H1 (cell line): ENCODE measurements around the gene FAM193B. TPM values are rescaled to one million over a fixed set of nuclear protein-coding genes. Genes with fewer than 3 reads are reported as not detected.

Source experiments
- ATF2 ChIP-seq: IDR thresholded peaks from 2 replicates; pipeline ENCODE4 v1.6.1; 2012; ENCODE audit warnings: low read length, inconsistent platforms
- CEBPB ChIP-seq: IDR thresholded peaks from 2 replicates; pipeline ENCODE4 v1.6.1; 2012; ENCODE audit warnings: low read depth, low read length
- CHD7 ChIP-seq: fragments of 300-600 bp; sonication (generic); IDR thresholded peaks from 2 replicates; pipeline ENCODE4 v1.7.1; 2012; ENCODE audit warnings: low read length, moderate library complexity, mild to moderate bottlenecking, inconsistent platforms; ENCODE audit not compliant: insufficient replicate concordance
- FOSL1 ChIP-seq: IDR thresholded peaks from 2 replicates; pipeline ENCODE4 v1.6.1; 2011; ENCODE audit warnings: mild to moderate bottlenecking, low read depth, low read length, moderate library complexity; ENCODE audit not compliant: insufficient read depth
- GABPA ChIP-seq: IDR thresholded peaks from 2 replicates; pipeline ENCODE4 v1.6.1; 2011; ENCODE audit warnings: mild to moderate bottlenecking, low read length, moderate library complexity, borderline replicate concordance; ENCODE audit not compliant: insufficient read depth
- MAX ChIP-seq: IDR thresholded peaks from 2 replicates; pipeline ENCODE4 v1.6.1; 2012; ENCODE audit warnings: inconsistent platforms
- NRF1 ChIP-seq: IDR thresholded peaks from 2 replicates; pipeline ENCODE4 v1.6.1; 2011; ENCODE audit warnings: mild to moderate bottlenecking, low read depth, low read length, improper control_type of control experiment
- POLR2A ChIP-seq, 2 experiments: IDR thresholded peaks; 1 replicate in 1 of 2; 2 replicates in 1 of 2; pipeline ENCODE4 v1.6.1; 2011; ENCODE audit warnings: low read depth in 2 of 2, low read length in 2 of 2, mild to moderate bottlenecking in 2 of 2; ENCODE audit errors: control extremely low read depth in 1 of 2
- TAF7 ChIP-seq: optimal IDR thresholded peaks from 2 replicates; pipeline ENCODE3; 2011; ENCODE audit warnings: low read depth, mild to moderate bottlenecking, inconsistent platforms, low read length, moderate library complexity, borderline replicate concordance
- TEAD4 ChIP-seq: IDR thresholded peaks from 2 replicates; pipeline ENCODE4 v1.6.1; 2012; ENCODE audit warnings: low read depth, low read length, inconsistent platforms, mixed read lengths
- polyA plus RNA-seq, 7 experiments: library from polyadenylated mRNA; depleted of rRNA in 3 of 7; stranded (reverse) in 5 of 7; unstranded in 2 of 7; fragments of >200 nt in 5 of 7; fragments of 200-250 nt in 2 of 7; gene quantifications; 1 replicate in 5 of 7; 2 replicates in 1 of 7; 4 replicates in 1 of 7; pipeline versions ENCODE4 v1.2.1 to v1.2.3, GENCODE V29; 2011 to 2013; ENCODE audit warnings: missing spikeins in 2 of 7, mixed read lengths in 2 of 7
- total RNA-seq: library from RNA; stranded (reverse); fragmentation: NEBNext Ultra II Directional; extraction: Animal tissue kit (Norgen Biotek cat#: 25700); gene quantifications from 2 replicates; pipeline ENCODE4 v1.2.1, GENCODE V29; 2021

Gene FAM193B
- total and polyA plus RNA-seq, 2 of the 8 experiments (the other 6 are each of a cell fraction or from before 2014, with no cell fraction given), result 49.9 to 69.8 TPM

GRCh38 chr5:177595026-177595585 lies 40.7 kb upstream of the FAM193B start (continued):
- no peak for TF ChIP-seq CHD7
- TF ChIP-seq CEBPB, result no peak
- TF ChIP-seq TEAD4, result no peak
- TF ChIP-seq NRF1, result no peak
- no peak for TF ChIP-seq FOSL1
- no peak for TF ChIP-seq ATF2
- no peak for TF ChIP-seq GABPA
- no peak for TF ChIP-seq MAX
- no peak for TF ChIP-seq POLR2A (IDR thresholded peaks at IDR 0.05; ENCODE audit: control extremely low read depth in 1 of 2, low read depth in 2 of 2, low read length in 2 of 2)
- TF ChIP-seq TAF7, result no peak
